ENCODE results near the gene ETF1.

The ETF1 gene

DNA sequence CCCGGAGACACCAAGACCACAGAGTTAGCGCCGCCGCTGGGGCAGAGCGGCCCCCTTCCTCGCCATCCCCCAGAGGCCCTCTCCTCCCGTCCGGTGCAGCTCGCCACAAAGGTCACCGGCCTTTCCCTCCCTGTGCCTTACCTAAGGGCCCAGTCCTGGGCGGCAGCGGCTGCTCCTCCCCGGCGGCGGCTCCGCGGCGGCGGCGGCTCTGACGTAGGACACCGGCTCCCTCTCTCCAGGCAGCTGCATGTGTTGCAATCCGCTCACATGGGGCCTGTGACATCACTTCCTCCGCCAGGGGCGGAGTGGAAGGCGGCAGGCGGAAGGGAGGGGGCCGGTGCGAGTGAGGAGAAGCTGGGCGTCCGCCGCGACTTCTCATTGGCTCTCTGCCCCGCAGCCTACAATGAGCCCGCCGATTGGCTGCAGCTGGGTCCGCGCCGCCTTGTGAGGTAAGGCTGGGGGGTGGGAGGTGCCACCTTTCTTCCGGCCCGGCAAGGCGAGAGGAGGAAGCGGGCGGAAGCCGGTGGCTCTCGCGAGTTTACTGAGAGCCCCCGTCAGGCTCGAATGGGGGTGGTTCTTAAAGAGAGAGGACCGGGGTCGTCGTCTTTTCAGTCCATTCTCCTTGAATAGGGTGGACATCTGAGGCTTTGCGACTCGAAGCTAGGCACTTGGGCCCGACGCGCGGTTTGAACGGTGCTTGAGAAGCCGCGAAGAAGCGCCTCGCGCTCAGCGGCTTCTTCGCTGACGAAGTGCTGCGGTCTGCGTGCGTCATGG lies at the start of gene ETF1:
Gene ETF1 (minus strand): TSS at position 281 of the 774 bp plus-strand sequence. CDS start 318 bp downstream, outside the sequence.
- TF ChIP-seq, protein P1, sequence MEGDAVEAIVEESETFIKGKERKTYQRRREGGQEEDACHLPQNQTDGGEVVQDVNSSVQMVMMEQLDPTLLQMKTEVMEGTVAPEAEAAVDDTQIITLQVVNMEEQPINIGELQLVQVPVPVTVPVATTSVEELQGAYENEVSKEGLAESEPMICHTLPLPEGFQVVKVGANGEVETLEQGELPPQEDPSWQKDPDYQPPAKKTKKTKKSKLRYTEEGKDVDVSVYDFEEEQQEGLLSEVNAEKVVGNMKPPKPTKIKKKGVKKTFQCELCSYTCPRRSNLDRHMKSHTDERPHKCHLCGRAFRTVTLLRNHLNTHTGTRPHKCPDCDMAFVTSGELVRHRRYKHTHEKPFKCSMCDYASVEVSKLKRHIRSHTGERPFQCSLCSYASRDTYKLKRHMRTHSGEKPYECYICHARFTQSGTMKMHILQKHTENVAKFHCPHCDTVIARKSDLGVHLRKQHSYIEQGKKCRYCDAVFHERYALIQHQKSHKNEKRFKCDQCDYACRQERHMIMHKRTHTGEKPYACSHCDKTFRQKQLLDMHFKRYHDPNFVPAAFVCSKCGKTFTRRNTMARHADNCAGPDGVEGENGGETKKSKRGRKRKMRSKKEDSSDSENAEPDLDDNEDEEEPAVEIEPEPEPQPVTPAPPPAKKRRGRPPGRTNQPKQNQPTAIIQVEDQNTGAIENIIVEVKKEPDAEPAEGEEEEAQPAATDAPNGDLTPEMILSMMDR (IDR thresholded peaks at IDR 0.05; ENCODE audit: insufficient read depth, low read length, poor library complexity, severe bottlenecking), result no peak
- Histone ChIP-seq H3K4me3 (replicated peaks; ENCODE audit: low read depth, low read length) (peak within 1 kb of the TSS; percentile 99), H3K27me3 (replicated peaks; ENCODE audit: control insufficient read depth, insufficient read depth, low read length) (no peaks in the 10 kb centered on the region), H3K36me3 (ENCODE audit: control insufficient read depth, insufficient read depth, low read length) (0 out of 2 replicates have a peak, but pooled peaks cover 1% of the 10 kb centered on the region)
- peak; percentile 99 for DNase-seq (ENCODE audit: extremely low read depth, insufficient read length)

DNA sequence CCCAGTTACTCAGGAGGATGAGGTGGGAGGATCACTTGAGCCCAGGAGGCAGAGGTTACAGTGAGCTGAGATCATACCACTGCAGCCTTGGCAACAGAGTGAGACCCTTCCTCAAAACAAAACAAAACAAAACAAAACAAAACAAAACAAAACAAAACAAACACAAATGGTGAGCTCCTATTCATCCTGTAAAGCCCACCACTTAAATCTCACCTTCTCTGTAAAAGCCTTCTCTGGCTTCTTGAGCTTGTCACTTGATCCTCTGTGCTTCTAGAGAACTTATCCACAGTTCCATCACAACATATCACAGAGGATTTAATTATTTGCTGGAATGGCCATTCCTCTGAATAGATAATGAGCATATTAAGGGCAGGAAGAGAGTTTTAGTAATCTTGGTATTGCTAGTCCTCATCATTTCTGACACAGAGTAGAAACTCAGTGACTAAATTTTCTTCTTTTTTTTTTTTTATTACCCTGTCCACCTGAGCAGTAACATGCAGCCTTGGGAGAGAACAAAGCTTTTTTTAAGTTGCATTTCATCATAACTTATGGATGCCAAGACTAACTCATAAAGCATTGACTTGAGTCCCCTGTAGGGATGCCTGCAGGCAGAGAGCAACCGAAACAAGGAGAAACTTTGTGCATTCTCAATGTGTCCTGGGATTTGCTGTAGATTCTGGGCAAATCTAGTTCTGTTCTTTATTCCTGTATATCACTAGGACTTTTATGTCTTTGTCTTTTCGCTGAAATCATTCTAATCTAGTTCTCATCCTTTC lies 45.2 kb upstream of the ETF1 start:
- TF ChIP-seq, protein P1 (IDR thresholded peaks at IDR 0.05; ENCODE audit: insufficient read depth, low read length, poor library complexity, severe bottlenecking), result no peak
- DNase-seq (ENCODE audit: extremely low read depth, insufficient read length), result no peak
- H3K4me3 ChIP-seq (replicated peaks; ENCODE audit: low read depth, low read length), result no peak overlapping the region
- no peaks in the 10 kb centered on the region for H3K36me3 ChIP-seq (ENCODE audit: control insufficient read depth, insufficient read depth, low read length)
- H3K27me3 ChIP-seq (replicated peaks; ENCODE audit: control insufficient read depth, insufficient read depth, low read length), result no peaks in the 10 kb centered on the region

DNA sequence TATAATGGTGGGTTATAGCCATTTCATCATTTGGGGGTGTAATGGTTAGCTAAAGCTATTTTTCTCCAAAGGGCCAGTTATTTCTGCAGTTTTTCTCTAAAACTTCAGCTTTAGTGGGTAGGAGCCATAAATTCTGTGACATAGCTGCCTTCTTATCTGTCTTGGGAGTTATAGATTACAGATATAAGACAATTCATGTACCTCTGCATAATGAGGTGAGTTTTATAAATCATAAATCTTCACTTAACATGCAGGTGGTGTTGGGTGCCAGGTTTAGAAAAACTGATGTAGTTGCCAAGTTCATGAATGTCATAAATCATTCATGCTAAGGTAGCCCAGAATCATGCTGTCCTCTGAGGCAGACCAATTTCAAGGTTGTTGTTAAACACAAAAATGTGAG lies 42.1 kb upstream of the ETF1 start:
- DNase-seq (ENCODE audit: extremely low read depth, insufficient read length), result no peak
- Histone ChIP-seq H3K27me3 (replicated peaks; ENCODE audit: control insufficient read depth, insufficient read depth, low read length) (no peaks in the 10 kb centered on the region), H3K4me3 (replicated peaks; ENCODE audit: low read depth, low read length) (no peak overlapping the region), H3K36me3 (ENCODE audit: control insufficient read depth, insufficient read depth, low read length) (no peaks in the 10 kb centered on the region)
- TF ChIP-seq, protein P1 (IDR thresholded peaks at IDR 0.05; ENCODE audit: insufficient read depth, low read length, poor library complexity, severe bottlenecking), result no peak

DNA sequence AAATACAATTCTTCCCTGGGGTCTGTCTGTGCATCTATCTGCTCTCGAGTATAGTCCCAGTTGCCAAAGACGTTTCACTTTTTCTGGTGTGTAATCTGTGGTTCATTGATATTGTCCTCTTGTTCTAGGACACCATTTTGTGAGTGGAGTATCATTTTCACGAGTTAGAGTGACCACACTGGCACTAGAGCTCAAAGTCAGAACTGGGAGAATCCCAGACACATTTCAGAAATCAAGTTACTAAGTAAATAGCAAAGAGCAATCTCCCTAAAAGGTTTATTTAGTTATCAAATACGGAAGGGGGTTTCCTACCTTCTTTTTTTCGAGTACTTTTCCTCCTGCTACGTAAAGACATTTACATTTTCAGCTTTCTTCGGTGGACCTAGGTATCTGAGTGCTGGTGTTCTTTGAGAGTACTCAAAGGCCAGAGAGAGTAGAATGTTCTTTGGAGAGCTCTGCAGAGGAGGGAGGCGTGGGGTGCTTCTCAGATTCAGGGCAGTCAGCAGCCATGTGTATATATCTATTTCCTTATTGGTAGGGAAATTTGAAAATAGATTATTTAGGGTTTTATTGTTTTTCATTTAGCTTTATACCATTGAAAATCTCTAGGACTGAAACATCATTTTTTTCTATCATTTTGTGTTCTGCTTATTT lies 41.1 kb upstream of the ETF1 start:
- H3K27me3 ChIP-seq (replicated peaks; ENCODE audit: control insufficient read depth, insufficient read depth, low read length), result no peaks in the 10 kb centered on the region
- TF ChIP-seq, protein P1 (IDR thresholded peaks at IDR 0.05; ENCODE audit: insufficient read depth, low read length, poor library complexity, severe bottlenecking), result no peak
- DNase-seq (ENCODE audit: extremely low read depth, insufficient read length), result no peak
- H3K4me3 ChIP-seq (replicated peaks; ENCODE audit: low read depth, low read length), result no peak overlapping the region
- no peaks in the 10 kb centered on the region for H3K36me3 ChIP-seq (ENCODE audit: control insufficient read depth, insufficient read depth, low read length)

DNA sequence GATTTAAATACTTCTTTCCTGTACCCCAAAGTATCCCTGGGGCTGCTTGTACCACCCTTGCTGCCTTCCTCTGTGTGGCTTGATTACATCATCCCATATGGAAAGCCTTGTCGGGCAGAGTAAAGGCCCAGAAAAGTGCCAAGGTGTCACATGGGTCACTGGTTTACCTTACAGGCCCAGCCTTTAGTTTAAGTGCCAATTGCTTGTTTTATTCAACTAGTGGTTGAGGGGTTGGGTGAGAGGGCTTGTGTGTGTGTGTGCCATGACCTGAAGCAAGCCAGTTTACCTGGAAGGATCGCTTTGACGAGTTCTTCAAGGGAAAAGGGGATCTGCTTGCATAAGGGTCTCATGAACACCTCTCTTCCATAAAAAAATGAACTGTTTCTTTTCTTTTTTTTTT lies 39.9 kb upstream of the ETF1 start:
- Histone ChIP-seq H3K4me3 (replicated peaks; ENCODE audit: low read depth, low read length) (no peak overlapping the region), H3K36me3 (ENCODE audit: control insufficient read depth, insufficient read depth, low read length) (no peaks in the 10 kb centered on the region), H3K27me3 (replicated peaks; ENCODE audit: control insufficient read depth, insufficient read depth, low read length) (no peaks in the 10 kb centered on the region)
- no peak for DNase-seq (ENCODE audit: extremely low read depth, insufficient read length)
- TF ChIP-seq, protein P1 (IDR thresholded peaks at IDR 0.05; ENCODE audit: insufficient read depth, low read length, poor library complexity, severe bottlenecking), result no peak
